HepG2 (cell line): ENCODE data around the gene CDYL2. TPM values are rescaled to one million over a fixed set of nuclear protein-coding genes. Genes with fewer than 3 reads are reported as not detected.
"Not testable (repeated sequence)": the region's sequence is repeated elsewhere in the genome, so short reads cannot be mapped to it uniquely, and the experiment has no call there.

Experiments used
- ATAC-seq: fragments of 200-7000 bp; cut with Tn5 transposase; 3 replicates; pipeline ENCODE4 v1.9.1; 2020; ENCODE audit warnings: mild to moderate bottlenecking, moderate library complexity
- BruUV-seq: library from RNA; stranded (reverse); fragments of 400-500 nt; replicated peaks from 2 replicates; lab custom pipeline; 2021; lab: Mats Ljungman, UMichigan
- CTCF ChIA-PET: fragments of 300-600 bp; formaldehyde crosslinking; extraction: SDS; loops from one replicate; lab custom pipeline; 2021; ENCODE audit warnings: low total read pairs, inconsistent platforms, low intra/inter-chr PET ratio; lab: Yijun Ruan, JAX
- POLR2A ChIA-PET: fragments of 350-600 bp; sonication (Branson Sonifier 250); formaldehyde crosslinking; loops from one replicate; lab custom pipeline; 2020; ENCODE audit warnings: antibody characterized with exemption, inconsistent platforms; lab: Yijun Ruan, JAX
- DNase-seq: peaks from one replicate; pipeline ENCODE4 v3.0.0-alpha.2; 2015; ENCODE audit warnings: low spot score
- FAIRE-seq: peaks from 3 replicates; lab custom pipeline; 2011; peaks lifted over from hg19 to GRCh38; lab: Jason Lieb, UNC
- H2AFZ ChIP-seq: one replicate; pipeline ENCODE4 v1.6.1; 2011; ENCODE audit warnings: low read length, inconsistent platforms
- H3K27ac ChIP-seq: fragments of 300-600 bp; 3 replicates; pipeline ENCODE4 v1.8.0; 2011; ENCODE audit warnings: mixed run types, mild to moderate bottlenecking, mixed read lengths, low read length, inconsistent platforms; ENCODE audit not compliant: insufficient read depth; ENCODE audit errors: extremely low read length
- H3K27me3 ChIP-seq, 2 experiments: fragments of 200-600 bp in 1 of 2; 2 replicates in 1 of 2; 3 replicates in 1 of 2; pipeline versions ENCODE4 v1.6.0 to v1.8.0; 2011; ENCODE audit warnings: low read length in 2 of 2, mild to moderate bottlenecking in 2 of 2, moderate library complexity in 2 of 2, inconsistent platforms in 1 of 2; ENCODE audit not compliant: insufficient read depth in 2 of 2, control insufficient read depth in 1 of 2
- H3K36me3 ChIP-seq, 2 experiments: fragments of 200-600 bp in 1 of 2; replicated peaks in 1 of 2; 2 replicates in 1 of 2; 3 replicates in 1 of 2; pipeline versions ENCODE4 v1.5.1 to v1.8.0; 2011; ENCODE audit warnings: low read length in 2 of 2, inconsistent platforms in 1 of 2; ENCODE audit not compliant: insufficient read depth in 2 of 2, control insufficient read depth in 1 of 2
- H3K4me1 ChIP-seq: 2 replicates; pipeline ENCODE4 v1.5.1; 2012; ENCODE audit warnings: low read length, inconsistent platforms; ENCODE audit not compliant: insufficient read depth
- H3K4me2 ChIP-seq: 2 replicates; pipeline ENCODE4 v1.6.0; 2011; ENCODE audit warnings: low read depth, low read length, inconsistent platforms
- H3K4me3 ChIP-seq, 3 experiments: fragments of 200-600 bp in 1 of 3; sonication (generic), shearing (Covaris generic) in 1 of 3; replicated peaks in 1 of 3; 2 replicates each; pipeline ENCODE4 v1.5.1; 2011 to 2016; ENCODE audit warnings: low read length in 3 of 3, inconsistent platforms in 2 of 3, low read depth in 2 of 3, mild to moderate bottlenecking in 2 of 3, control low read depth in 1 of 3, mixed read lengths in 1 of 3; ENCODE audit not compliant: insufficient read depth in 1 of 3
- H3K79me2 ChIP-seq: one replicate; pipeline ENCODE4 v1.6.1; 2011; ENCODE audit warnings: low read length, inconsistent platforms; ENCODE audit not compliant: insufficient read depth
- H3K9ac ChIP-seq: 2 replicates; pipeline ENCODE4 v1.6.0; 2011; ENCODE audit warnings: mild to moderate bottlenecking, low read depth, low read length, inconsistent platforms; ENCODE audit not compliant: insufficient read depth
- H3K9me3 ChIP-seq: 2 replicates; pipeline ENCODE4 v1.5.1; 2012; ENCODE audit warnings: mild to moderate bottlenecking, low read length
- H4K20me1 ChIP-seq: 2 replicates; pipeline ENCODE4 v1.6.0; 2011; ENCODE audit warnings: inconsistent platforms, mild to moderate bottlenecking, low read length, moderate library complexity; ENCODE audit not compliant: insufficient read depth
- ATF1 ChIP-seq: IDR thresholded peaks from 2 replicates; pipeline ENCODE4 v1.6.1; 2016; ENCODE audit warnings: mild to moderate bottlenecking, control low read depth
- REPIN1 ChIP-seq: sonication (generic); formaldehyde crosslinking; IDR thresholded peaks from 2 replicates; pipeline ENCODE4 v1.8.0; 2022; ENCODE audit warnings: missing genetic modification reagents, low read depth, mild to moderate bottlenecking, borderline replicate concordance
- TBP ChIP-seq: sonication (generic); formaldehyde crosslinking; IDR thresholded peaks from 2 replicates; pipeline ENCODE4 v1.5.0; 2020; ENCODE audit warnings: missing genetic modification reagents
- TEF ChIP-seq: sonication (generic); formaldehyde crosslinking; IDR thresholded peaks from 2 replicates; pipeline ENCODE4 v1.5.0; 2020; ENCODE audit warnings: missing genetic modification reagents
- ZFP90 ChIP-seq: sonication (generic); formaldehyde crosslinking; IDR thresholded peaks from 2 replicates; pipeline ENCODE4 v1.8.0; 2022; ENCODE audit warnings: missing genetic modification reagents, mild to moderate bottlenecking, inconsistent platforms, borderline replicate concordance
- ZNF276 ChIP-seq: sonication (generic); formaldehyde crosslinking; IDR thresholded peaks from 2 replicates; pipeline ENCODE4 v1.4.0; 2020; ENCODE audit warnings: mild to moderate bottlenecking, low read depth, missing genetic modification reagents
- ZNF513 ChIP-seq: sonication (generic); formaldehyde crosslinking; conservative IDR thresholded peaks from 2 replicates; pipeline ENCODE4 v1.5.0; 2020; ENCODE audit warnings: missing genetic modification reagents
- ZNF552 ChIP-seq: sonication (generic); formaldehyde crosslinking; IDR thresholded peaks from 2 replicates; pipeline ENCODE4 v1.9.0; 2022; ENCODE audit warnings: missing genetic modification reagents, mild to moderate bottlenecking, borderline replicate concordance
- ZNF567 ChIP-seq: sonication (generic); formaldehyde crosslinking; IDR thresholded peaks from 2 replicates; pipeline ENCODE4 v1.8.1; 2023; ENCODE audit warnings: mild to moderate bottlenecking, missing genetic modification reagents, borderline replicate concordance
- ZNF691 ChIP-seq: sonication (generic); formaldehyde crosslinking; IDR thresholded peaks from 2 replicates; pipeline ENCODE4 v1.4.0; 2020; ENCODE audit warnings: missing genetic modification reagents, low read depth, mild to moderate bottlenecking, borderline replicate concordance
- ZSCAN12 ChIP-seq: sonication (generic); formaldehyde crosslinking; IDR thresholded peaks from 2 replicates; pipeline ENCODE4 v1.9.0; 2021; ENCODE audit warnings: mild to moderate bottlenecking, missing genetic modification reagents
- ZSCAN21 ChIP-seq: sonication (generic); formaldehyde crosslinking; IDR thresholded peaks from 2 replicates; pipeline ENCODE4 v1.8.0; 2022; ENCODE audit warnings: mild to moderate bottlenecking, missing genetic modification reagents, moderate library complexity, borderline replicate concordance
- WGBS: methylation state at CpG from one replicate; pipeline ENCODE4 v1.1.6; 2017; ENCODE audit warnings: low lambda C conversion rate; 5-methylcytosine and 5-hydroxymethylcytosine counted together
- in situ Hi-C: cut with HindIII; loops from 2 replicates; pipeline ENCODE4 v1.10.0; 2017; ENCODE audit warnings: low pct_unique_long_range_greater_than_20kb; ENCODE audit not compliant: extremely low pct_ligation_motif_present
- intact Hi-C: fragments of 100-400 bp; cut with micrococcal nuclease; formaldehyde crosslinking; loops from one replicate; pipeline ENCODE4 v1.10.0; 2022; ENCODE audit not compliant: unreplicated experiment
- polyA plus RNA-seq, 8 experiments: library from polyadenylated mRNA; depleted of rRNA in 3 of 8; stranded (reverse) in 7 of 8; unstranded in 1 of 8; fragments of >200 nt; fragmentation: Illumina TruSeq in 4 of 8; extraction: Trizol in 4 of 8; gene quantifications; 2 replicates each; pipeline versions ENCODE4 v1.2.1 to v1.2.3, GENCODE V29; 2011 to 2016; ENCODE audit warnings: low read depth in 4 of 8, missing spikeins in 1 of 8, mixed read lengths in 1 of 8; ENCODE audit not compliant: insufficient read depth in 1 of 8
- total RNA-seq, 5 experiments: library from RNA; depleted of rRNA; stranded (reverse); fragments of >200 nt; fragmentation: Illumina TruSeq; extraction: Trizol; gene quantifications; 2 replicates each; pipeline ENCODE4 v1.2.3, GENCODE V29; 2016; ENCODE audit warnings: low read depth in 1 of 5

The CDYL2 gene
- total and polyA plus RNA-seq, 2 of the 13 experiments (the other 11 are each of a cell fraction or from before 2014, with no cell fraction given) = 0.07 to 0.35 TPM

GRCh38 chr16:80816356-80816755 lies 12.0 kb upstream of the CDYL2 start:
- 44% methylated on average over 7 of the region's 7 CpGs for WGBS
- Histone ChIP-seq H3K36me3 (no peaks in the 10 kb centered on the region), H4K20me1 (no peaks in the 10 kb centered on the region), H3K27me3 (peaks cover 0 to 3% of the 10 kb centered on the region in 2 experiments; a peak in 1 of 5 replicates), H3K4me3 (no peak overlapping the region), H2AFZ (no peak overlapping the region), H3K4me2 (no peak overlapping the region), H3K27ac (no peak overlapping the region), H3K9ac (no peak overlapping the region), H3K9me3 (no peaks in the 10 kb centered on the region), H3K79me2 (no peaks in the 10 kb centered on the region), H3K4me1 (no peaks in the 10 kb centered on the region)
- ATAC-seq (no peak), FAIRE-seq (no peak), DNase-seq (no peak)
- no TSS peak for BruUV-seq
- no peak for TF ChIP-seq ZNF691 (CRISPR knock-in tag)
- no peak for TF ChIP-seq ZSCAN12
- TF ChIP-seq ZFP90 (CRISPR knock-in tag) = no peak
- TF ChIP-seq ZNF513 (CRISPR knock-in tag) = no peak
- TF ChIP-seq REPIN1 (CRISPR knock-in tag) = no peak
- TF ChIP-seq ATF1 (CRISPR knock-in tag) = no peak
- no peak for TF ChIP-seq TBP (CRISPR knock-in tag)
- no peak for TF ChIP-seq ZNF567 (CRISPR knock-in tag)
- TF ChIP-seq ZNF552 (CRISPR knock-in tag) = no peak
- TF ChIP-seq TEF (CRISPR knock-in tag) = no peak
- TF ChIP-seq ZSCAN21 (CRISPR knock-in tag) = no peak
- no peak for TF ChIP-seq ZNF276 (CRISPR knock-in tag)
- in situ Hi-C loops = no loop called here
- CTCF ChIA-PET = no interaction called here
- POLR2A ChIA-PET = no interaction called here
- intact Hi-C loops = no loop called here

GRCh38 chr16:80815278-80815677 lies 10.9 kb upstream of the CDYL2 start:
- POLR2A ChIA-PET, H3K4me3 ChIP-seq, H3K9me3 ChIP-seq, DNase-seq, H3K36me3 ChIP-seq, H3K4me1 ChIP-seq, in situ Hi-C loops, H4K20me1 ChIP-seq, BruUV-seq, H3K27me3 ChIP-seq, ATAC-seq, intact Hi-C loops, H3K27ac ChIP-seq, H2AFZ ChIP-seq, H3K79me2 ChIP-seq, FAIRE-seq, H3K4me2 ChIP-seq, H3K9ac ChIP-seq, CTCF ChIA-PET: not testable (repeated sequence)
- WGBS = 33% methylated on average over 2 of the region's 2 CpGs
